HepG2 (cell line): ENCODE measurements around the gene UCN. TPM values are rescaled to one million over a fixed set of nuclear protein-coding genes. Genes with fewer than 3 reads are reported as not detected.

Experiments
- BCL3 ChIP-seq: sonication (generic); formaldehyde crosslinking; IDR thresholded peaks from 2 replicates; pipeline ENCODE4 v1.5.1; 2020; ENCODE audit warnings: mild to moderate bottlenecking, missing genetic modification reagents, moderate library complexity
- GMEB2 ChIP-seq: IDR thresholded peaks from 2 replicates; pipeline ENCODE4 v1.6.1; 2016; ENCODE audit warnings: missing biosample characterization, missing genetic modification reagents, low read depth
- KDM1A ChIP-seq: IDR thresholded peaks from 2 replicates; pipeline ENCODE4 v1.6.1; 2016; ENCODE audit warnings: missing compliant biosample characterization
- PRDM15 ChIP-seq: sonication (generic); formaldehyde crosslinking; IDR thresholded peaks from 2 replicates; pipeline ENCODE4 v1.4.0; 2020; ENCODE audit warnings: missing genetic modification reagents
- TGIF2 ChIP-seq: IDR thresholded peaks from 2 replicates; pipeline ENCODE4 v1.6.1; 2016; ENCODE audit warnings: control low read depth, missing compliant biosample characterization
- THAP11 ChIP-seq: IDR thresholded peaks from 2 replicates; pipeline ENCODE4 v1.6.1; 2016; ENCODE audit warnings: missing biosample characterization, missing genetic modification reagents
- ZNF274 ChIP-seq: sonication (generic); formaldehyde crosslinking; IDR thresholded peaks from 2 replicates; pipeline ENCODE4 v1.5.1; 2020; ENCODE audit warnings: mild to moderate bottlenecking, missing genetic modification reagents
- ZNF350 ChIP-seq: sonication (generic); formaldehyde crosslinking; IDR thresholded peaks from 2 replicates; pipeline ENCODE4 v1.4.0; 2020; ENCODE audit warnings: mild to moderate bottlenecking, low read depth, missing genetic modification reagents, borderline replicate concordance
- ZNF747 ChIP-seq: sonication (generic); formaldehyde crosslinking; IDR thresholded peaks from 2 replicates; pipeline ENCODE4 v1.8.1; 2023; ENCODE audit warnings: missing genetic modification reagents, mild to moderate bottlenecking, borderline replicate concordance
- ZNF788 ChIP-seq: sonication (generic); formaldehyde crosslinking; IDR thresholded peaks from 2 replicates; pipeline ENCODE4 v1.5.0; 2020; ENCODE audit warnings: mild to moderate bottlenecking, missing genetic modification reagents, borderline replicate concordance
- polyA plus RNA-seq, 8 experiments: library from polyadenylated mRNA; depleted of rRNA in 3 of 8; stranded (reverse) in 7 of 8; unstranded in 1 of 8; fragments of >200 nt; fragmentation: Illumina TruSeq in 4 of 8; extraction: Trizol in 4 of 8; gene quantifications; 2 replicates each; pipeline versions ENCODE4 v1.2.1 to v1.2.3, GENCODE V29; 2011 to 2016; ENCODE audit warnings: low read depth in 4 of 8, missing spikeins in 1 of 8, mixed read lengths in 1 of 8; ENCODE audit not compliant: insufficient read depth in 1 of 8
- total RNA-seq, 5 experiments: library from RNA; depleted of rRNA; stranded (reverse); fragments of >200 nt; fragmentation: Illumina TruSeq; extraction: Trizol; gene quantifications; 2 replicates each; pipeline ENCODE4 v1.2.3, GENCODE V29; 2016; ENCODE audit warnings: low read depth in 1 of 5

Gene UCN
- total and polyA plus RNA-seq, 2 of the 13 experiments (the other 11 are each of a cell fraction or from before 2014, with no cell fraction given) = 1.2 to 2.3 TPM

GRCh38 chr2:27298391-27299080 lies 9.7 kb downstream of the UCN start (continued):
- TF ChIP-seq PRDM15 (CRISPR knock-in tag) (peak; percentile 88), KDM1A (CRISPR knock-in tag) (no peak), THAP11 (CRISPR knock-in tag) (no peak), TGIF2 (CRISPR knock-in tag) (no peak), ZNF350 (CRISPR knock-in tag) (0 out of 2 replicates have a peak, but pooled peaks have one; percentile 5), GMEB2 (CRISPR knock-in tag) (no peak), ZNF788 (CRISPR knock-in tag) (0 out of 2 replicates have a peak, but pooled peaks have one; percentile 32), BCL3 (CRISPR knock-in tag) (0 out of 2 replicates have a peak, but pooled peaks have one; percentile 18), ZNF747 (CRISPR knock-in tag) (peak; percentile 46; the same call in 1 of the 2 replicates), ZNF274 (0 out of 2 replicates have a peak, but pooled peaks have one; percentile 23)
